SK-N-SH (cell line): Measurements from ENCODE around the gene SNRK. TPM values are rescaled to one million over a fixed set of nuclear protein-coding genes. Genes with fewer than 3 reads are reported as not detected.

ENCODE experiments used
- CTCF ChIA-PET: fragments of 300-600, 350-600 bp; formaldehyde crosslinking; extraction: SDS; loops from one replicate; lab custom pipeline; 2021; lab: Yijun Ruan, JAX
- POLR2A ChIA-PET: fragments of 350-600 bp; sonication (Branson Sonifier 250); formaldehyde crosslinking; extraction: SDS; loops from one replicate; lab custom pipeline; 2020; ENCODE audit warnings: antibody characterized with exemption, inconsistent platforms; lab: Yijun Ruan, JAX
- DNase-seq: peaks from one replicate; pipeline ENCODE4 v3.0.0; 2012
- H2AFZ ChIP-seq: fragments of 200-600 bp; sonication (generic); 2 replicates; pipeline ENCODE4 v1.8.1; 2016; ENCODE audit warnings: antibody characterized with exemption, mild to moderate bottlenecking, low read depth
- H3F3A ChIP-seq: fragments of 200-600 bp; sonication (generic); replicated peaks from 2 replicates; pipeline ENCODE3; 2016; ENCODE audit warnings: antibody characterized with exemption, mild to moderate bottlenecking; ENCODE audit not compliant: insufficient read depth
- H3K27ac ChIP-seq, 2 experiments: fragments of 200-500 bp in 1 of 2; fragments of 200-600 bp in 1 of 2; sonication (Bioruptor generic) in 1 of 2; sonication (generic), shearing (Covaris generic) in 1 of 2; 2 replicates each; pipeline versions ENCODE4 v1.5.1 to v1.6.1; 2014 to 2016; ENCODE audit warnings: low read depth in 2 of 2, inconsistent platforms in 1 of 2, low read length in 1 of 2, mild to moderate bottlenecking in 1 of 2, mixed read lengths in 1 of 2
- H3K27me3 ChIP-seq: fragments of 200-600 bp; sonication (generic), shearing (Covaris generic); 2 replicates; pipeline ENCODE4 v1.6.1; 2016; ENCODE audit warnings: mixed run types; ENCODE audit not compliant: insufficient read depth
- H3K36me3 ChIP-seq, 2 experiments: fragments of 200-500 bp in 1 of 2; fragments of 200-600 bp in 1 of 2; sonication (Bioruptor generic) in 1 of 2; sonication (generic) in 1 of 2; replicated peaks in 1 of 2; 2 replicates each; pipeline versions ENCODE3 to v1.5.1; 2014 to 2016; ENCODE audit warnings: low read length in 1 of 2, mild to moderate bottlenecking in 1 of 2; ENCODE audit not compliant: insufficient read depth in 2 of 2, control insufficient read depth in 1 of 2
- H3K4me1 ChIP-seq, 2 experiments: fragments of 200-500 bp in 1 of 2; fragments of 200-600 bp in 1 of 2; sonication (Bioruptor generic) in 1 of 2; sonication (generic), shearing (Covaris generic) in 1 of 2; 2 replicates each; pipeline versions ENCODE4 v1.5.1 to v1.6.1; 2014 to 2016; ENCODE audit warnings: low read depth in 1 of 2, low read length in 1 of 2, mixed run types in 1 of 2; ENCODE audit not compliant: insufficient read depth in 2 of 2, control insufficient read depth in 1 of 2
- H3K4me2 ChIP-seq: fragments of 200-600 bp; sonication (generic), shearing (Covaris generic); 2 replicates; pipeline ENCODE4 v1.6.1; 2017; ENCODE audit warnings: mixed run types
- H3K4me3 ChIP-seq, 2 experiments: fragments of 200-500 bp in 1 of 2; fragments of 200-600 bp in 1 of 2; sonication (Bioruptor generic) in 1 of 2; sonication (generic), shearing (Covaris generic) in 1 of 2; 2 replicates each; pipeline versions ENCODE4 v1.5.1 to v1.8.1; 2014 to 2016; ENCODE audit warnings: low read depth in 2 of 2, inconsistent platforms in 1 of 2, low read length in 1 of 2, mild to moderate bottlenecking in 1 of 2, mixed read lengths in 1 of 2, moderate library complexity in 1 of 2
- H3K79me2 ChIP-seq: fragments of 200-600 bp; sonication (generic); 2 replicates; pipeline ENCODE4 v1.8.1; 2017; ENCODE audit warnings: mild to moderate bottlenecking; ENCODE audit not compliant: insufficient read depth
- H3K9ac ChIP-seq: fragments of 200-600 bp; sonication (generic); 2 replicates; pipeline ENCODE4 v1.6.1; 2017; ENCODE audit warnings: mixed run types
- H3K9me2 ChIP-seq: fragments of 200-600 bp; sonication (generic); 2 replicates; pipeline ENCODE4 v1.6.1; 2017; ENCODE audit warnings: mixed run types
- H3K9me3 ChIP-seq: fragments of 200-600 bp; sonication (generic); 2 replicates; pipeline ENCODE4 v1.6.1; 2017; ENCODE audit warnings: mixed run types, mild to moderate bottlenecking, moderate library complexity
- H4K20me1 ChIP-seq: fragments of 200-600 bp; sonication (generic); 2 replicates; pipeline ENCODE4 v1.6.1; 2017; ENCODE audit warnings: mild to moderate bottlenecking, mixed run types; ENCODE audit not compliant: insufficient read depth
- EZH2phosphoT487 ChIP-seq: fragments of 200-600 bp; sonication (generic); IDR thresholded peaks from 2 replicates; pipeline ENCODE4 v1.6.1; 2017; ENCODE audit warnings: low read depth, mixed run types, mild to moderate bottlenecking, antibody characterized with exemption, moderate library complexity, borderline replicate concordance
- FOSL2 ChIP-seq: IDR thresholded peaks from 2 replicates; pipeline ENCODE4 v1.4.0; 2012; ENCODE audit warnings: low read depth, mild to moderate bottlenecking, moderate library complexity, borderline replicate concordance
- JUND ChIP-seq: IDR thresholded peaks from 2 replicates; pipeline ENCODE4 v1.4.0; 2012
- MAX ChIP-seq: IDR thresholded peaks from 2 replicates; pipeline ENCODE4 v1.4.0; 2012; ENCODE audit warnings: low read depth
- MXI1 ChIP-seq: IDR thresholded peaks from 2 replicates; pipeline ENCODE4 v1.6.1; 2012; ENCODE audit warnings: mild to moderate bottlenecking, low read depth, low read length, improper control_type of control experiment
- NRF1 ChIP-seq: IDR thresholded peaks from 2 replicates; pipeline ENCODE4 v1.6.1; 2012; ENCODE audit warnings: low read depth, mild to moderate bottlenecking, low read length
- RAD21 ChIP-seq: IDR thresholded peaks from 2 replicates; pipeline ENCODE4 v1.6.1; 2012; ENCODE audit warnings: mild to moderate bottlenecking, low read length
- RXRA ChIP-seq: IDR thresholded peaks from 2 replicates; pipeline ENCODE4 v1.4.0; 2012; ENCODE audit warnings: low read depth, mild to moderate bottlenecking, borderline replicate concordance
- TCF12 ChIP-seq: IDR thresholded peaks from 2 replicates; pipeline ENCODE4 v1.4.0; 2012
- USF2 ChIP-seq: fragments of 150-350 bp; IDR thresholded peaks from 2 replicates; pipeline ENCODE4 v1.6.1; 2017; ENCODE audit warnings: antibody characterized with exemption, low read length, low read depth, borderline replicate concordance
- YY1 ChIP-seq: IDR thresholded peaks from 2 replicates; pipeline ENCODE4 v1.4.0; 2012; ENCODE audit warnings: low read depth, mild to moderate bottlenecking
- WGBS: methylation state at CpG from one replicate; pipeline ENCODE4 v1.1.6; 2017; ENCODE audit warnings: low lambda C conversion rate; 5-methylcytosine and 5-hydroxymethylcytosine counted together
- polyA plus RNA-seq, 3 experiments: library from polyadenylated mRNA; depleted of rRNA; stranded (reverse); fragments of >200 nt; gene quantifications; 2 replicates each; pipeline ENCODE4 v1.2.3, GENCODE V29; 2012

SNRK gene
- polyA plus RNA-seq, 1 of the 3 experiments (the other 2 are of a cell fraction), result 3.6 TPM

- WGBS, result 77% methylated on average over 4 of the region's 11 CpGs
- CTCF ChIA-PET, result no interaction called here
Measured at GRCh38 chr3:43366481-43366880, 80.1 kb downstream of the SNRK start.

GRCh38 chr3:43366885-43367284 is 80.5 kb downstream of the SNRK start:
- Histone ChIP-seq H3K9me3 (no peaks in the 10 kb centered on the region), H3K4me2 (no peak overlapping the region), H3F3A (no peaks in the 10 kb centered on the region), H3K27ac (no peak overlapping the region), H3K27me3 (no peaks in the 10 kb centered on the region), H3K9ac (no peak overlapping the region), H3K4me1 (no peaks in the 10 kb centered on the region; a peak in 1 of 4 replicates)
- DNase-seq, result no peak
- POLR2A ChIA-PET, result no interaction called here
- TF ChIP-seq FOSL2, result no peak
- no peak for TF ChIP-seq MAX
- TF ChIP-seq EZH2phosphoT487, result no peak
- TF ChIP-seq RAD21, result no peak
- no peak for TF ChIP-seq TCF12
- no peak for TF ChIP-seq MXI1
- TF ChIP-seq JUND, result no peak
- TF ChIP-seq, all 33 proteins: peak for 0
- Histone ChIP-seq H3K79me2 (no peaks in the 10 kb centered on the region), H4K20me1 (no peaks in the 10 kb centered on the region), H2AFZ (no peak overlapping the region), H3K36me3 (no peaks in the 10 kb centered on the region), H3K4me3 (no peak overlapping the region), H3K9me2 (no peaks in the 10 kb centered on the region)
- WGBS, result 96% methylated on average over 3 of the region's 9 CpGs
- CTCF ChIA-PET, result no interaction called here

More at GRCh38 chr3:43366481-43366880, 80.1 kb downstream of the SNRK start:
- no peak overlapping the region for H3K9ac ChIP-seq
- no peaks in the 10 kb centered on the region for H3K27me3 ChIP-seq
- no peaks in the 10 kb centered on the region for H3F3A ChIP-seq
- POLR2A ChIA-PET, result no interaction called here
- no peak overlapping the region for H3K4me3 ChIP-seq
- H4K20me1 ChIP-seq, result no peaks in the 10 kb centered on the region
- H3K9me2 ChIP-seq, result no peaks in the 10 kb centered on the region
- no peaks in the 10 kb centered on the region for H3K36me3 ChIP-seq
- no peak overlapping the region for H2AFZ ChIP-seq
- H3K79me2 ChIP-seq, result no peaks in the 10 kb centered on the region
- no peak overlapping the region for H3K4me2 ChIP-seq
- no peak for TF ChIP-seq NRF1
- TF ChIP-seq YY1, result no peak
- no peak for TF ChIP-seq USF2
- TF ChIP-seq TCF12, result no peak
- no peak for TF ChIP-seq RXRA
- TF ChIP-seq, all 33 proteins: peak for 0
- Histone ChIP-seq H3K4me1 (no peaks in the 10 kb centered on the region; a peak in 1 of 4 replicates), H3K9me3 (no peaks in the 10 kb centered on the region), H3K27ac (no peak overlapping the region)
- DNase-seq, result no peak
